Measurements from ENCODE around the gene USP37. TPM values are rescaled to one million over a fixed set of nuclear protein-coding genes. Genes with fewer than 3 reads are reported as not detected.

Gene USP37
- polyA plus RNA-seq, 3 donors, result 16.1 to 22.6 (median 16.4) TPM

GRCh38 chr2:218479595-218479994 is 88.6 kb downstream of the USP37 start:
- DNase-seq, result no peak

GRCh38 chr2:218478544-218478943 is 89.6 kb downstream of the USP37 start:
- no peak for DNase-seq

GRCh38 chr2:218477247-218477646 is 90.9 kb downstream of the USP37 start:
- DNase-seq, result no peak

GRCh38 chr2:218476676-218477075 is 91.5 kb downstream of the USP37 start:
- no peak for DNase-seq

GRCh38 chr2:218474527-218474926 is 93.6 kb downstream of the USP37 start:
- DNase-seq, result no peak

- DNase-seq, result no peak
Measured at GRCh38 chr2:218472988-218473387, 95.2 kb downstream of the USP37 start.

- DNase-seq, result no peak
Measured at GRCh38 chr2:218471982-218472381, 96.2 kb downstream of the USP37 start.

GRCh38 chr2:218471036-218471435 is 97.1 kb downstream of the USP37 start:
- DNase-seq, result no peak

- DNase-seq, result no peak
Measured at GRCh38 chr2:218470448-218470847, 97.7 kb downstream of the USP37 start.

GRCh38 chr2:218465987-218466633 is 102.0 kb downstream of the USP37 start:
- DNase-seq, result peak; percentile 27

- no peak for DNase-seq
Measured at GRCh38 chr2:218458598-218458997, 109.6 kb downstream of the USP37 start.

- no peak for DNase-seq
Measured at GRCh38 chr2:218456849-218457248, 111.3 kb downstream of the USP37 start.

GRCh38 chr2:218452079-218452478 is 116.1 kb downstream of the USP37 start:
- no peak for DNase-seq

GRCh38 chr2:218448934-218449333 is 119.2 kb downstream of the USP37 start:
- no peak for DNase-seq

GRCh38 chr2:218447072-218447471 is 121.1 kb downstream of the USP37 start:
- no peak for DNase-seq

GRCh38 chr2:218446547-218446946 is 121.6 kb downstream of the USP37 start:
- DNase-seq, result no peak

GRCh38 chr2:218445602-218446001 is 122.5 kb downstream of the USP37 start:
- no peak for DNase-seq

- DNase-seq, result no peak
Measured at GRCh38 chr2:218444692-218445357, 123.3 kb downstream of the USP37 start.

- no peak for DNase-seq
Measured at GRCh38 chr2:218438596-218438995, 129.6 kb downstream of the USP37 start.

GRCh38 chr2:218437969-218438368 is 130.2 kb downstream of the USP37 start:
- no peak for DNase-seq

GRCh38 chr2:218436992-218437391 is 131.2 kb downstream of the USP37 start:
- DNase-seq, result no peak

GRCh38 chr2:218435003-218435982 is 132.9 kb downstream of the USP37 start:
- DNase-seq, result no peak

GRCh38 chr2:218434456-218434855 is 133.7 kb downstream of the USP37 start:
- DNase-seq, result no peak

All from renal pelvis (tissue), 4 donors.